Measurements from ENCODE around the gene MYH16.
"Not testable (repeated sequence)": the region's sequence is repeated elsewhere in the genome, so short reads cannot be mapped to it uniquely, and the experiment has no call there.

Gene MYH16

GRCh38 chr7:99305473-99306260 is 33.0 kb downstream of the MYH16 start:
- DNase-seq (ENCODE audit: low spot score) = no peak

- DNase-seq (ENCODE audit: low spot score) = no peak
Measured at GRCh38 chr7:99308461-99309074, 35.9 kb downstream of the MYH16 start.

DNA sequence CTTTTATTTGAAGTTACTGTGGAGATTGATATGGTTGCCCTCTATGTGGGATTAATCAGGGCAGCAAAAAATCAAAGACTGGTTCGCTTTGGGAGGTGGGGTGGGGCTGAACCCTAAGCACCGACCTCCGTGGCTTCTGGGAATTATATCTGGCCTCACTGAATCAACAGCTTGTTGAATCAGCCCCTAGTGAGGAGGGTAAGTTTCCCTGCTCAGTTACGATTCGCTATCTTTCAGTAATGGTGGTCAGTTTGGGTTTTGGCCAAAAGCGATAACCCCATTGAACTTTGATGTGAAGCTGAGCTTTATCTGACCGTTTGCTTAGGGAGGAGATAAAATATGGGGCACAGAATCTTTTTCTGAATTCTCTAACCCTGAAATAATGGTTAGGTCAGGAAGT is 36.5 kb downstream of the MYH16 start:
- no peak for DNase-seq (ENCODE audit: low spot score)

- no peak for DNase-seq (ENCODE audit: low spot score)
Measured at GRCh38 chr7:99310004-99310403, 37.4 kb downstream of the MYH16 start.

DNA sequence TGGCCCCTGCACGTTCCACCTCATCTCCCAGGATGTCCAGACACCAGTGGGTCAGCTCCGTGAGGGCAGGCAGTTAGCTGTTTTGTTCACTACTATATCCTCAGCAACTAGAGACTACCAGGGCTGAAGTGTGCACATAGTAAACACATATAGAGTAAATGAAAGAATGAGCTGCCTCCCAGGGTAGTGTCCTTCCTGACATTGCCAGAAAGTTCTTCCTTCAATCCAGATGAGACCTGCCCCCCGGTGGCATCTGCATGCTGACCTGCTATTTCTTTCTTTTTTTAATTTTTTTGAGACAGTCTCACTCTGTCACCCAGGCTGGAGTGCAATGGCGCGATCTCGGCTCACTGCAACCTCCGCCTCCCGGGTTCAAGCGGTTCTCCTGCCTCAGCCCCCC is 39.1 kb downstream of the MYH16 start:
- DNase-seq (ENCODE audit: low spot score) = no peak

DNA sequence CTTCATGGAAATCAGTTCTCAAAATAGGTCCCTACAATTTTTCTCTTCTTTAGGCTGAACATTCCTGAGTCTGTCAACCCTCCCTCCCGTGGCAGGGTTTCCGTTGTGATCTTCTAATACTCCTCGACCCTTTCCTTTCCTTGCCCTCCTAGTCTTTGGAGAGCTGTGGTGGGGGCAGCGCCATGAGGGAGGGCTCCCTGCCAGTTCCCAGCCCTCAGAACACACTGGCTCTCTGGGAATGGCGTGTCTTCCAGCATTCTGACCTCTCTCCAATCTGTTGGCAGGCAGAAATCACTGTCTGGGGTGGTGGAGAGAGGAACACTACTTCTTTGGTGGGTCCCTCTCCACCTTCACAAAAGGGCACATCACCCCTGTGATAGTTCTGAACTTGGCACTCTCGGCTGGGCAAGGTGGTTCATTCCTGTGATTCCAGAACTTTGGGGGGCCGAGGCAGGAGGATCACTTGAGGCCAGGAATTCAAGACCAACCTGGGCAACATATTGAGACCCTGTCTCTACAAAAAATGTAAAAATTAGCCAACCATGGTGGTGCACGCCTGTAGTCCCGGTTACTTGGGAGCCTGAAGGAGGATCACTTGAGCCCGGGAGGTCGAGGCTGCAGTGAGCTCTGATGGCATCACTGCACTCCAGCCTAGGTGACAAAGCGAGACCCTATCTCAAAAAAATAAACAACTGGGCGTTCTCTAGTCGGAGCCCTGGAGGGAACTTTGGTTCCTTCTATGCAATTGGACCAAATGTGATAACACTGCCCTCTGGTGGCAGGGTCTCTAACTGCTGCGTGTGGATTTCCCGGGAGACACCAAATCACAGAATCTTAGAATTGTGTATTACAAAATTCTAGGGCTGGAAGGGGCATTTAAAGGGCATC is 39.9 kb downstream of the MYH16 start:
- peak; percentile 62 for DNase-seq (ENCODE audit: low spot score)

DNA sequence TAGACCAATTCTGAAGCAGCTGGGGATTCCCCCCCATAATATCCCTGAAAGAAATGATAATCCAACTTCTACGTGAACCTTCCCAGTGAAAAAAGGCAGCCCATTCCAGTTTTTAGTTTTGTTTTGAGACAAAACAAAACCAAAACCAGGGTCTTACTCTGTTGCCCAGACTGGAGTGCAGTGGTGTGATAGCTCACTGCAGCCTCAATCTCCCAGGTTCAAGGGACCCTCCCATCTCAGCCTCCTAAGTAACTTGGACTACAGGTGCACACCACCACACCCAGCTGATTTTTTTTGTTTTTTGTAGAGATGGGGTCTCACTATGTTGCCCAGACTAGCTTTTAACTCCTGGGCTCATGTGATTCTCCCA is 40.5 kb downstream of the MYH16 start:
- DNase-seq (ENCODE audit: low spot score) = no peak

GRCh38 chr7:99314504-99314903 is 41.9 kb downstream of the MYH16 start:
- peak; percentile 57 for DNase-seq (ENCODE audit: low spot score)

- DNase-seq (ENCODE audit: low spot score) = no peak
Measured at GRCh38 chr7:99320371-99320770, 47.7 kb downstream of the MYH16 start.

- not testable (repeated sequence) for DNase-seq (ENCODE audit: low spot score)
Measured at GRCh38 chr7:99322659-99323058, 50.0 kb downstream of the MYH16 start.

- DNase-seq (ENCODE audit: low spot score) = no peak
Measured at GRCh38 chr7:99324559-99324958, 51.9 kb downstream of the MYH16 start.

DNA sequence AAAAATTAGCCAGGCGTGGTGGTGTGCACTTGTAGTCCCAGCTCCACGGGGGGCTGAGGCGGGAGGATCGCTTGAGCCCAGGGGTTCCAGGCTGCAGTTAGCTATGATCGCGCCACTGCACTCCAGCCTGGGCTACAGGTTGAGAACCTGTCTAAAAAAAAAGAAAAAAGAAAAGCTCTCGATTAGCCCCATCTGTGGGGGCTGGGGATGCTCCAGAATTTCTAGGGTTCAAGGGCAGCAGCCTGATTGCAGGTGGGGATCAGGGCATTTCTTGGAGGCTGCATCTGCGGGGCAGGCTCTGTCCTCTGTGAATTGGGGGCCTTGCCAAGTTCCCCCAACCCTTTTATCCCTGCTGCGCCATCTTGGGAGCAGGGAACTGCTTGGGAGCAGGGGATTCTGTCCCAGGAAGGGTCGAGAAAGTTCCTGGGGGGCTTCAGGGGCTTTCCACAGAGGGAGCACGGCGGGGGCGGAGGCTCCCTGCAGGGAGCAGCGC is 52.4 kb downstream of the MYH16 start:
- no peak for DNase-seq (ENCODE audit: low spot score)

DNA sequence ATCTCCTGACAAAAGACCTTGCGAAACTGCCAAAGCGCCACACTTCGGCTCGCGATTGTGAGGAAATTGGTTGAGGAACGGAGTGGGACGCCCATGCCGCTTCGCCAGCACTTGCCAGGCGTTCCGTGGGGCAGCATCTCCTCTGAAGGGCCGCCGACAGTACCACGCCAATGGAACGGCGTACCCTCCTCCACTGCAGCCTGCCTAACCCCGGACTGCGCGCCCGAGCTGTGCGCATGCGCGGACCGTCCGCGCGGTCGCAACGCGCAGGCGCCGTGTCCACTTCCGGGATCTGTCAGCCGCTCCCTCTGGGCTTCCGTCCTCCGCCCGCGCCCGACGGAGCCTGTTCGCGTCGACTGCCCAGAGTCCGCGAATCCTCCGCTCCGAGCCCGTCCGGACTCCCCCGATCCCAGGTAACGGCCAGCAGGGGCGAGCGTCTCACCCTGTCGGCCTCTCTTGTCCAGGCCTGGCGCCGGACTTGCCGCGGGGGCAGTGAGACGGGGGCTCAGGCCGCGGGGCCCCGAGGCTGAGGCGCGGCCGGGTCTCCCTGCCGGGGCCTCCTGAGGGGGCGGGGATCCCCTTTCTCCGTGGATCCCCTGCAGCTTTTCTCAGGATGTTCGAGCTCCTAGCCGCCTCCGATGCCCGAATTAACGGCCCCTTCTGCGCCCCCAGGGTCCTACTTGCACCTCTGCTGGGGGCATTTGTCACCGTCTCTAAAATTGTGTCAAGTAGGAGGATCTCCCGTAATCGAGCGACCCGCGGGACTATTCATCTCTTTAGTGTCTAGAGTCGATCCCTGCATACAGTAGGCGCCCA is 53.2 kb downstream of the MYH16 start, which contains the start of gene ARPC1A:
ARPC1A (plus strand) TSS at position 307 of the 816 bp plus-strand sequence. CDS start 7,456 bp downstream, outside the sequence.
- peak; percentile 97 for DNase-seq (ENCODE audit: low spot score)

DNA sequence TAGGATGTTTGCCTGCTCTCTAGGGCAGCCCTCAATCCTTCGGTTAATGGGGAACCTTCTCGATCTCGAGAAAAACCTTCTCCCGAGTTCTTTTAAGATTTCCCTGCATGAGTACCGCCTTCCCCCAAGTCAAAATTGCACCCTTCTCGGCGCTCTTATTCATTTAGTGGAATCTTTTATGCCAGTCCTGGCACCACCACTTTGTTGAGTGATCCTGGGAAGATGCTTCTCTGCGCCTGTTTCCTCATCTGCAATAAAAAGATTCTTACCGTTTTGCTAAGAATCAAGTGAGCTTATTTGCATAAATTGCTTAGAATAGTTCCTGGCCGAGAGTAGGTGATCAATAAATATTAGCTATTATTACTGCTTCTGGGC is 53.8 kb downstream of the MYH16 start:
- no peak for DNase-seq (ENCODE audit: low spot score)

DNA sequence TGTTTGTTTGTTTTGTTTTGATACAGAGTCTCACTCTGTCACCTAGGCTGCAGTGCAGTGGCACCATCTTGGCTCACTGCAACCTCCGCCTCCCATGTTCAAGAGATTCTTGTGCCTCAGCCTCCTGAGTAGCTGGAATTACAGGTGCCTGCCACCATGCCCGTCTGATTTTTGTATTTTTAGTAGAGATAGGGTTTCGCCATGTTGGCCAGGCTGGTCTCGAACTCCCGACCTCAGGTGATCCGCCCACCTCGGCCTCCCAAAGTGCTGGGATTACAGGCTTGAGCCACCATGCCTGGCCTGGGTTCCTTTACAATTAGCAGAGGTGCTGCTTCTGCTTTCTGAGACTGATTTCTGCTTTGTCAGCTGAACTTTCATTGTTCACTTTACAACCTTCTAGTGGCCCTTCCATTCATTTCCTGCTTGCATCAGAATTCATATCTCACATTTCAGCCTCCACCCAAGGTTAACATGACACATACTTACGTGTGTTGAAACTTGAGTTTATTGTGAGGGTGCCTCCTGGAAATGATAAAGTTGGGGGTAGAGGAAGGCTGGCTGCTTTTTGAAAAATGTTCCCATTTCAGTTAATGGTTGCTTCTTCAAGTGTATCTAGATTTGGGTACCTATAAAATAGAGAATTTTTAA is 57.8 kb downstream of the MYH16 start:
- DNase-seq (ENCODE audit: low spot score) = peak; percentile 64

- DNase-seq (ENCODE audit: low spot score) = no peak
Measured at GRCh38 chr7:99331002-99331401, 58.4 kb downstream of the MYH16 start.

DNA sequence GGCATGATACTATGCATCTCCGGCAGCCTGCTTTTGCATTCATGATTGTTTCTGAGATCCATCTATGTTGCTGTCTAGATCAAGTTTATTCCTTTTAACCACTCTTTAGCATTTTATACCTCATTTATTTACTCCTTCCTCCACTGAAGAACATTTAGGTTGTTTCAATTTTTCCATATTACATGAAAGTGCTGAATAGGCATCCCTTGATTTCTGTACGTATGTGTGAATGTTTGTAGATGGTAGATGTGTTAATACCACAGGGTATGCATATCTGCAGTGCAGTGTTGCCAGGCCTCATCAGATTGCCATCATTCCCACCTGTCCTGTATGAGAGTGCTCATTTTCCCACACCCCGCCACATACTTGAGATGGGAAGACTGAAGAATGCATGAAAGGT is 67.0 kb downstream of the MYH16 start:
- DNase-seq (ENCODE audit: low spot score) = no peak

GRCh38 chr7:99340659-99341058 is 68.0 kb downstream of the MYH16 start:
- DNase-seq (ENCODE audit: low spot score) = no peak

DNA sequence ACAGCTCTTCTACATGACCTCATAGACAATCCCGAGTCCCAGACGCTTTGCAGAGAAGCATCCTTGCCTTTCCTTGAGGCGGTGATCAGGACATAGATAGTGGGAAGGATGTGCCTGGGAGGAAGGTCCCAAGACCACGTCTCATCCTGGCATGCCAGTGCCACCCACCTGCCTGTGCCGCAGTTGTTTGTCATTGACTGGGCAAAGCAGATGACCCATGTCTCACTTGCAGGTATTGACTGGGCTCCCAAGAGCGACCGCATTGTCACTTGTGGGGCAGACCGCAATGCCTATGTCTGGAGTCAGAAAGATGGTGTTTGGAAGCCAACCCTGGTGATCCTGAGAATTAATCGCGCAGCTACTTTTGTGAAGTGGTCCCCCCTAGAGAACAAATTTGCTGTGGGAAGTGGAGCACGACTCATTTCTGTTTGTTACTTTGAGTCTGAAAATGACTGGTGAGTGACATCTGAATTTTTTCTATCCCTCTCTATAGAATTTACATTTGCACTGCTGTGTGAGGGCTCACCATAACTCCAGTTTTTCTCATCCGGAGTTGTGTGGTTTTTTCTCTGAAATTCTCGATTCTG is 71.5 kb downstream of the MYH16 start:
- DNase-seq (ENCODE audit: low spot score) = no peak

- DNase-seq (ENCODE audit: low spot score) = not testable (repeated sequence)
Measured at GRCh38 chr7:99350641-99351040, 78.0 kb downstream of the MYH16 start.

DNA sequence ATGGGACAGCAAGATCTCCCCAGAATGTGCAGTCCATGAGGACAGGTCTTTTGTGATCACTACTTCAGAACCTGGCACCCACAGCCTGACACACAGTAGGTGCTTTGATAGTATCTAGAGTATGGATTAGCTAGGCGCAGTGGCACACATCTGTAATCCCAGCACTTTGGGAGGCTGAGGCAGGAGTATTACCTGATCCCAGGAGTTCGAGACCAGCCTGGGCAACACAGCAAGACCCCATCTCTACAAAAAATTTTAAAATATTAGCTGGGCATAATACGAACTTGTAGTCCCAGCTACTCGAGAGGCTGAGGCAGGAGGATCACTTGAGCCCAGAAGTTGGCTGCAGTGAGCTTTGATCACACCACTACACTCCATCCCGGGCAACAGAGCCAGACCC is 79.6 kb downstream of the MYH16 start:
- DNase-seq (ENCODE audit: low spot score) = no peak
